GM23338 (cell line): ENCODE results near the gene STEAP1B.

Experiments
- CREB1 ChIP-seq: fragments of 250-450 bp; sonication (Bioruptor Pico); IDR thresholded peaks from 2 replicates; pipeline ENCODE4 v1.5.0; 2020; ENCODE audit warnings: low read depth, mild to moderate bottlenecking, moderate library complexity
- EZH2 ChIP-seq: fragments of 200-600 bp; sonication (generic); IDR thresholded peaks from one replicate; pipeline ENCODE4 v1.8.0; 2017; ENCODE audit warnings: antibody characterized with exemption, mild to moderate bottlenecking, low read depth; ENCODE audit not compliant: unreplicated experiment
- POLR2AphosphoS5 ChIP-seq: IDR thresholded peaks from 2 replicates; pipeline ENCODE4 v1.6.1; 2016; ENCODE audit warnings: antibody characterized with exemption, low read depth
- TF ChIP-seq, protein P1 (sequence below), 2 experiments: fragments of 200-600 bp in 1 of 2; sonication (generic) in 1 of 2; conservative IDR thresholded peaks; 2 replicates each; pipeline versions ENCODE4 v1.5.1 to v1.6.1; 2016 to 2017; ENCODE audit warnings: antibody characterized with exemption in 2 of 2, low read depth in 2 of 2, mild to moderate bottlenecking in 2 of 2, moderate library complexity in 1 of 2
- TF ChIP-seq, protein P2 (sequence below): IDR thresholded peaks from one replicate; pipeline ENCODE4 v1.6.1; 2018; ENCODE audit warnings: antibody characterized with exemption; ENCODE audit not compliant: unreplicated experiment

DNA sequence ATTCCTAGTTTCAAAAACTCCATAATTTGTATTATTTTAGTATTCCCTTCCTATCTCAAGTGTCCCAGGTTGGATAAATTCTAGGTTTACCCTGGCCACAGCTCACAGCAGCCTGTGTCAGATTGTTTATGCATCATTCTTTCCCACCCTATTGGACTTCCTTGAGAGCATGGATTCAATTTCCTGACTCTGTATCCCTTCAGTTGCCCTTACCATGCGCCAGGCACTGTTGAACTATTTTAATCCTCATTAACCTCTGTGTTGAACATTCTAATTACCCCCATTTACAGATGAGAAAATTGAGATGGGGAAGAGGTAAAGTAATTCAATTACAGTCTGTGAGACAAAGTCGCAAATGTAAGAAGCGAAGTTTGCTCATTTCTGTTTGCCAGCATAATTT, 58.8 kb downstream of the STEAP1B start:
- TF ChIP-seq, protein P1, sequence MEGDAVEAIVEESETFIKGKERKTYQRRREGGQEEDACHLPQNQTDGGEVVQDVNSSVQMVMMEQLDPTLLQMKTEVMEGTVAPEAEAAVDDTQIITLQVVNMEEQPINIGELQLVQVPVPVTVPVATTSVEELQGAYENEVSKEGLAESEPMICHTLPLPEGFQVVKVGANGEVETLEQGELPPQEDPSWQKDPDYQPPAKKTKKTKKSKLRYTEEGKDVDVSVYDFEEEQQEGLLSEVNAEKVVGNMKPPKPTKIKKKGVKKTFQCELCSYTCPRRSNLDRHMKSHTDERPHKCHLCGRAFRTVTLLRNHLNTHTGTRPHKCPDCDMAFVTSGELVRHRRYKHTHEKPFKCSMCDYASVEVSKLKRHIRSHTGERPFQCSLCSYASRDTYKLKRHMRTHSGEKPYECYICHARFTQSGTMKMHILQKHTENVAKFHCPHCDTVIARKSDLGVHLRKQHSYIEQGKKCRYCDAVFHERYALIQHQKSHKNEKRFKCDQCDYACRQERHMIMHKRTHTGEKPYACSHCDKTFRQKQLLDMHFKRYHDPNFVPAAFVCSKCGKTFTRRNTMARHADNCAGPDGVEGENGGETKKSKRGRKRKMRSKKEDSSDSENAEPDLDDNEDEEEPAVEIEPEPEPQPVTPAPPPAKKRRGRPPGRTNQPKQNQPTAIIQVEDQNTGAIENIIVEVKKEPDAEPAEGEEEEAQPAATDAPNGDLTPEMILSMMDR (conservative IDR thresholded peaks at IDR 0.05; ENCODE audit: low read depth in 2 of 2), result no peak
- no peak for TF ChIP-seq EZH2
- TF ChIP-seq POLR2AphosphoS5, result no peak
- no peak for TF ChIP-seq CREB1 (CRISPR knock-in tag)
- TF ChIP-seq, protein P2, sequence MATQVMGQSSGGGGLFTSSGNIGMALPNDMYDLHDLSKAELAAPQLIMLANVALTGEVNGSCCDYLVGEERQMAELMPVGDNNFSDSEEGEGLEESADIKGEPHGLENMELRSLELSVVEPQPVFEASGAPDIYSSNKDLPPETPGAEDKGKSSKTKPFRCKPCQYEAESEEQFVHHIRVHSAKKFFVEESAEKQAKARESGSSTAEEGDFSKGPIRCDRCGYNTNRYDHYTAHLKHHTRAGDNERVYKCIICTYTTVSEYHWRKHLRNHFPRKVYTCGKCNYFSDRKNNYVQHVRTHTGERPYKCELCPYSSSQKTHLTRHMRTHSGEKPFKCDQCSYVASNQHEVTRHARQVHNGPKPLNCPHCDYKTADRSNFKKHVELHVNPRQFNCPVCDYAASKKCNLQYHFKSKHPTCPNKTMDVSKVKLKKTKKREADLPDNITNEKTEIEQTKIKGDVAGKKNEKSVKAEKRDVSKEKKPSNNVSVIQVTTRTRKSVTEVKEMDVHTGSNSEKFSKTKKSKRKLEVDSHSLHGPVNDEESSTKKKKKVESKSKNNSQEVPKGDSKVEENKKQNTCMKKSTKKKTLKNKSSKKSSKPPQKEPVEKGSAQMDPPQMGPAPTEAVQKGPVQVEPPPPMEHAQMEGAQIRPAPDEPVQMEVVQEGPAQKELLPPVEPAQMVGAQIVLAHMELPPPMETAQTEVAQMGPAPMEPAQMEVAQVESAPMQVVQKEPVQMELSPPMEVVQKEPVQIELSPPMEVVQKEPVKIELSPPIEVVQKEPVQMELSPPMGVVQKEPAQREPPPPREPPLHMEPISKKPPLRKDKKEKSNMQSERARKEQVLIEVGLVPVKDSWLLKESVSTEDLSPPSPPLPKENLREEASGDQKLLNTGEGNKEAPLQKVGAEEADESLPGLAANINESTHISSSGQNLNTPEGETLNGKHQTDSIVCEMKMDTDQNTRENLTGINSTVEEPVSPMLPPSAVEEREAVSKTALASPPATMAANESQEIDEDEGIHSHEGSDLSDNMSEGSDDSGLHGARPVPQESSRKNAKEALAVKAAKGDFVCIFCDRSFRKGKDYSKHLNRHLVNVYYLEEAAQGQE, result no peak
